A549 (cell line): Measurements from ENCODE around the gene PAQR5.

ENCODE experiments used
- MYC ChIP-seq: IDR thresholded peaks from 2 replicates; pipeline ENCODE4 v1.6.1; 2012; ENCODE audit warnings: mild to moderate bottlenecking, inconsistent platforms, low read length, improper control_type of control experiment, borderline replicate concordance
- POLR2A ChIP-seq: IDR thresholded peaks from 2 replicates; pipeline ENCODE4 v1.6.1; 2012; ENCODE audit warnings: mild to moderate bottlenecking, low read length
- RNF2 ChIP-seq: fragments of 200-600 bp; sonication (generic); IDR thresholded peaks from 2 replicates; pipeline ENCODE4 v1.6.1; 2016; ENCODE audit warnings: low read depth, mild to moderate bottlenecking, antibody characterized with exemption, moderate library complexity, borderline replicate concordance
- TF ChIP-seq, protein P1 (sequence below): fragments of >200 bp; sonication (Bioruptor Twin); formaldehyde crosslinking; IDR thresholded peaks from 3 replicates; pipeline ENCODE4 v1.5.1; 2016

DNA sequence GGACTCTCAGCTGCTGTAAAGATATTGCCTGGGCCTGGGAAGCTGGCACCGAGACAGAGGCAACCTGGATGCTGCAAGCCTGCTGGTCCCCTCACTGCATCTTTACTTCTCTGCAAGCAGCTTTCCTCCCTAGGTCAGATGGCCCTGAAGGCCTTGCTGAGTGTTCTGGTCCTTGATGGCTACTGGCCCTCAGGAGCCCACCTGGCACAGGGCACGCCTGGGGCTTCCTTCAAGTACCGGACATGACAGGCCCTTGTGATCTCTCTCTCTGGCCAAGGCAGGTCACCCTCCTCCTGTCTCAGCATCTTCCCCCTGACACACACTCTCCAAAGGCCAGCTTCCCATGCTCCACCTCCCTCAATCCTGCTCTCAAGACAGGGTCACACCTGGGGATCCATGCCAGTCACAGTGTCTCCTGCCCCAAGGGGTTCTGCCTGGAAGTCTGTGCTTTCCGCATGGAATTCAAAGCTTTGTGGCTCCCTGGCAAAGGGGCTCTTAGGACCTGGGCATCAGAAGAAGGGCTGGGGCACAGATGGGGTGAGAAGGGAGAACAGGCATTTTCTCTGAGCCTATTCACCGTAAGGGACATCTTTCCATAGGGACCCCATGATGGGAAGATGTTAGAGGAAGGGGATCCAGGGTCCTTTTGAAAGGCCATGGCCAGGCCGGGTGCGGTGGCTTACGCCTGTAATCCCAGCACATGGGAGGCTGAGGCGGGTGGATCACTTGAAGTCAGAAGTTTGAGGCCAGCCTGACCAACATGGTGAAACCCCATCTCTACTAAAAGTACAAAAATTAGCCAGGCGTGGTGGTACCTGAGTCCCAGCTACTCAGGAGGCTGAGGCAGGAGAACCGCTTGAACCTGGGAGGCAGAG, 4.7 kb upstream of the PAQR5 start:
- TF ChIP-seq, protein P1, sequence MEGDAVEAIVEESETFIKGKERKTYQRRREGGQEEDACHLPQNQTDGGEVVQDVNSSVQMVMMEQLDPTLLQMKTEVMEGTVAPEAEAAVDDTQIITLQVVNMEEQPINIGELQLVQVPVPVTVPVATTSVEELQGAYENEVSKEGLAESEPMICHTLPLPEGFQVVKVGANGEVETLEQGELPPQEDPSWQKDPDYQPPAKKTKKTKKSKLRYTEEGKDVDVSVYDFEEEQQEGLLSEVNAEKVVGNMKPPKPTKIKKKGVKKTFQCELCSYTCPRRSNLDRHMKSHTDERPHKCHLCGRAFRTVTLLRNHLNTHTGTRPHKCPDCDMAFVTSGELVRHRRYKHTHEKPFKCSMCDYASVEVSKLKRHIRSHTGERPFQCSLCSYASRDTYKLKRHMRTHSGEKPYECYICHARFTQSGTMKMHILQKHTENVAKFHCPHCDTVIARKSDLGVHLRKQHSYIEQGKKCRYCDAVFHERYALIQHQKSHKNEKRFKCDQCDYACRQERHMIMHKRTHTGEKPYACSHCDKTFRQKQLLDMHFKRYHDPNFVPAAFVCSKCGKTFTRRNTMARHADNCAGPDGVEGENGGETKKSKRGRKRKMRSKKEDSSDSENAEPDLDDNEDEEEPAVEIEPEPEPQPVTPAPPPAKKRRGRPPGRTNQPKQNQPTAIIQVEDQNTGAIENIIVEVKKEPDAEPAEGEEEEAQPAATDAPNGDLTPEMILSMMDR, result no peak
- TF ChIP-seq RNF2, result no peak
- no peak for TF ChIP-seq POLR2A
- TF ChIP-seq MYC, result no peak
